PC-9 (cell line): ENCODE data around the gene EVC. TPM values are rescaled to one million over a fixed set of nuclear protein-coding genes. Genes with fewer than 3 reads are reported as not detected.

Experiments used
- BruUV-seq: library from RNA; stranded (reverse); fragments of 400-500 nt; replicated peaks from 2 replicates; lab custom pipeline; 2021; lab: Mats Ljungman, UMichigan
- CTCF ChIA-PET: fragments of 300-600 bp; sonication (Branson Sonifier 250); formaldehyde crosslinking; loops from one replicate; lab custom pipeline; 2022; ENCODE audit warnings: antibody characterized with exemption; lab: Charles Lee
- POLR2A ChIA-PET: fragments of 300-600 bp; sonication (Branson Sonifier 250); formaldehyde crosslinking; loops from one replicate; lab custom pipeline; 2022; ENCODE audit warnings: antibody characterized with exemption; ENCODE audit not compliant: unreplicated experiment; lab: Charles Lee
- DNase-seq, 2 experiments: peaks; one replicate each; pipeline versions ENCODE4 v3.0.0 to v3.0.0-alpha.2; 2015 to 2022; ENCODE audit warnings: mixed read lengths in 1 of 2
- H2AFZ ChIP-seq: fragments of 200-600 bp; sonication (generic); 2 replicates; pipeline ENCODE4 v1.8.1; 2017; ENCODE audit warnings: antibody characterized with exemption
- H3F3A ChIP-seq: fragments of 200-600 bp; sonication (generic); 2 replicates; pipeline ENCODE4 v1.8.1; 2017; ENCODE audit warnings: antibody characterized with exemption, mild to moderate bottlenecking, low read depth; ENCODE audit not compliant: insufficient read depth
- H3K27ac ChIP-seq: fragments of 200-600 bp; sonication (generic); 2 replicates; pipeline ENCODE4 v1.6.1; 2016; ENCODE audit warnings: mixed run types
- H3K27me3 ChIP-seq: fragments of 200-600 bp; sonication (generic); 2 replicates; pipeline ENCODE4 v1.6.1; 2016; ENCODE audit warnings: low read depth, mixed run types; ENCODE audit not compliant: insufficient read depth
- H3K36me3 ChIP-seq: fragments of 200-600 bp; sonication (generic); 2 replicates; pipeline ENCODE4 v1.6.1; 2016; ENCODE audit warnings: low read depth, mixed run types
- H3K4me1 ChIP-seq: fragments of 200-600 bp; sonication (generic); replicated peaks from 2 replicates; pipeline ENCODE4 v1.6.1; 2016; ENCODE audit warnings: mixed run types; ENCODE audit not compliant: insufficient read depth
- H3K4me2 ChIP-seq: fragments of 200-600 bp; sonication (generic); 2 replicates; pipeline ENCODE4 v1.6.1; 2017; ENCODE audit warnings: mixed run types
- H3K4me3 ChIP-seq: fragments of 200-600 bp; sonication (generic); 2 replicates; pipeline ENCODE4 v1.6.1; 2016; ENCODE audit warnings: mixed run types
- H3K79me2 ChIP-seq: fragments of 200-600 bp; sonication (generic); 2 replicates; pipeline ENCODE4 v1.6.1; 2017; ENCODE audit warnings: low read depth, mixed run types
- H3K9me2 ChIP-seq: fragments of 200-600 bp; sonication (generic); 2 replicates; pipeline ENCODE4 v1.8.1; 2017; ENCODE audit warnings: mild to moderate bottlenecking; ENCODE audit not compliant: insufficient read depth
- H3K9me3 ChIP-seq: fragments of 200-600 bp; sonication (generic); 2 replicates; pipeline ENCODE4 v1.8.1; 2016; ENCODE audit warnings: low read depth; ENCODE audit not compliant: insufficient read depth
- H4K20me1 ChIP-seq: fragments of 200-600 bp; sonication (generic); 2 replicates; pipeline ENCODE4 v1.8.1; 2017; ENCODE audit not compliant: insufficient read depth
- CTCF ChIP-seq: fragments of 200-600 bp; sonication (generic); conservative IDR thresholded peaks from 2 replicates; pipeline ENCODE4 v1.6.1; 2017; ENCODE audit warnings: mixed run types, antibody characterized with exemption, mild to moderate bottlenecking, moderate library complexity
- EZH2 ChIP-seq: fragments of 200-600 bp; sonication (generic); IDR thresholded peaks from 2 replicates; pipeline ENCODE4 v1.8.0; 2017; ENCODE audit warnings: antibody characterized with exemption, low read depth
- intact Hi-C: fragments of 100-400 bp; cut with micrococcal nuclease; formaldehyde crosslinking; loops from one replicate; pipeline ENCODE4 v1.10.0; 2022; ENCODE audit not compliant: unreplicated experiment
- total RNA-seq: library from RNA; stranded (reverse); gene quantifications from 2 replicates; pipeline ENCODE4 v1.2.3, GENCODE V29; 2021

EVC gene
- total RNA-seq, 1 experiment from 2014 or later, result 14.0 TPM

DNA sequence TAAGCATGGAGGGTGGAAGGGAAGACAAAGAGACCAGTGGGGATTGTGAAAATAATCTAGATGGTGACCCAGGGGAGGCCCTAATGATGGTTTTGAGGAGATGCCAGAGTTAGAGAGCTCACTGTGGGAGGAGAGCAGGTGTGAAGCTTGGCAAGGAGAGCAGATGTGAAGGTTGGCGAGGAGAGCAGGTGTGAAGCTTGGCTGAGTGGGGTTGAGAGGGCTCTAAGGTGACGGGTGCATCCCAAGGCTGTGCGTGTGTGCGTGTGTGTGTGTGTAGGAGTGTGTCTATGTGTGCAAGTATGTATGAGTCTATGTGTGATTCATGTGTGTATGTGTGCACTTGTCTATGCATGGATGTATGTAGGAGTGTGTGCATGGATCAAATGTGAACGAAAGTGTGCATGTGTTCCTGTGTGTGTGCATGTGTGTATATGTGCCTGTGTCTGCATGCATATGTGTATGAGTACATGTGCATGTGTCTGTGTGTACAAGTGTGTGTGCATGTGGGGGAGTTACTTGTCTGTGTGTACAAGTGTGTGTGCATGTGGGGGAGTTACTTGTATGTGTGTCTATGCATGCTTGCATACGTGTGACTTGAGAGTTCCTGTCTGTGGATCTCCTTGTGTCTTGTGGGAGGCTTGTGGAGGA, 72.0 kb downstream of the EVC start:
- H3K4me2 ChIP-seq, result no peak overlapping the region
- H3K36me3 ChIP-seq, result no peaks in the 10 kb centered on the region
- ChIA-PET CTCF (no interaction called here), POLR2A (no interaction called here)
- peaks cover 9% of the 10 kb centered on the region for H3K4me1 ChIP-seq
- no peaks in the 10 kb centered on the region for H3K27me3 ChIP-seq
- H3K9me3 ChIP-seq, result no peaks in the 10 kb centered on the region
- BruUV-seq, result no TSS peak
- H3K27ac ChIP-seq, result no peak overlapping the region
- no peaks in the 10 kb centered on the region for H4K20me1 ChIP-seq
- H3K79me2 ChIP-seq, result no peaks in the 10 kb centered on the region
- TF ChIP-seq EZH2 (no peak), CTCF (no peak)
- peaks cover 6% of the 10 kb centered on the region; the same call in 1 of the 2 replicates for H3F3A ChIP-seq
- intact Hi-C loops, result no loop called here
- no peaks in the 10 kb centered on the region for H3K9me2 ChIP-seq
- H3K4me3 ChIP-seq, result no peak overlapping the region
- H2AFZ ChIP-seq, result no peak overlapping the region
- no peak for DNase-seq

DNA sequence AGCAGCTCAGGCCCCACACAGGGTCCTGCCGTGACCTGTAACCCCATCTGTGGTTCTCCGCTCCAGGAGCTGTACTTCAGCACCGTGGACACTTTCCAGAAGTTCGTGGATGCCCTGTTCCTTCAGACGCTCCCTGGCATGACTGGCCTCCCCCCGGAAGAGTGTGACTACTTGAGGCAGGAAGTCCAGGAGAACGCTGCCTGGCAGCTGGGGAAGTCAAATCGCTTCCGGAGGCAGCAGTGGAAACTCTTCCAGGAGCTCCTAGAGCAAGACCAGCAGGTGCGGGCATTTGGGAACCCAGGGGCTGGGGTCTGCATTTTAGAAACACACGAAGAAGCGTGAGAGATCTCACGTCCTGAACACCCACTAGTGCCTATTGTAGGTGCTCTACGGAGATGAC, 72.5 kb downstream of the EVC start:
- H3K79me2 ChIP-seq, result no peaks in the 10 kb centered on the region
- TF ChIP-seq EZH2 (no peak), CTCF (no peak)
- H3K36me3 ChIP-seq, result no peaks in the 10 kb centered on the region
- no peaks in the 10 kb centered on the region for H4K20me1 ChIP-seq
- no peak for DNase-seq
- BruUV-seq, result no TSS peak
- H3K27ac ChIP-seq, result no peak overlapping the region
- H3K4me1 ChIP-seq, result peaks cover 9% of the 10 kb centered on the region
- no peak overlapping the region for H3K4me2 ChIP-seq
- H3K9me2 ChIP-seq, result no peaks in the 10 kb centered on the region
- H3K27me3 ChIP-seq, result no peaks in the 10 kb centered on the region
- H3K4me3 ChIP-seq, result no peak overlapping the region
- intact Hi-C loops, result no loop called here
- no peaks in the 10 kb centered on the region for H3K9me3 ChIP-seq
- ChIA-PET POLR2A (no interaction called here), CTCF (no interaction called here)
- peaks cover 6% of the 10 kb centered on the region; the same call in 1 of the 2 replicates for H3F3A ChIP-seq
- no peak overlapping the region for H2AFZ ChIP-seq

DNA sequence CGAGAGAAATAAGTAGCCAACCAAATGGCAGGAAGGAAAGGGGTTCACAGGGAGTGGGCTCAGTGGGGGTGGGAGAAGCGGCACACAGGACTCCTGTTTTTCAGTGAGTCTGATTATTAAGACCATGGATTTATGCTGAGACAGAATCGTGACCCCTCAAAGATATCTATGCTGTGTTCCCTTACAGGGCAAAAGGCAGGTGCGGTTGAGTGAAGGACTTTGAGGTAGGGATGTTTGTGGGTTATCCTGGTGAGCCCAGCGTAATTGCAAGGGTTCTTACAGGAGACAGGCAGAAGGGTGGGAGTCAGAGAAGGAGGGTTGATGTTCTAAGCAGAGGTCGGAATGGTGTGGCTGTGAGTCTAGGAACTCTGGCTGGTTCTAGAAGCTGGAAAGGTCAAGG, 73.0 kb downstream of the EVC start:
- Histone ChIP-seq H3K36me3 (no peaks in the 10 kb centered on the region), H3K27me3 (no peaks in the 10 kb centered on the region), H3K4me1 (peaks cover 9% of the 10 kb centered on the region), H3K9me3 (no peaks in the 10 kb centered on the region), H2AFZ (no peak overlapping the region), H3K79me2 (no peaks in the 10 kb centered on the region), H3K9me2 (no peaks in the 10 kb centered on the region), H3F3A (peaks cover 6% of the 10 kb centered on the region; the same call in 1 of the 2 replicates), H3K4me2 (no peak overlapping the region), H3K4me3 (no peak overlapping the region), H3K27ac (no peak overlapping the region), H4K20me1 (no peaks in the 10 kb centered on the region)
- ChIA-PET CTCF (no interaction called here), POLR2A (no interaction called here)
- TF ChIP-seq EZH2 (no peak), CTCF (no peak)
- intact Hi-C loops, result no loop called here
- no peak for DNase-seq
- BruUV-seq, result no TSS peak
